GM12878 (cell line): ENCODE measurements around the gene FAM193B. TPM values are rescaled to one million over a fixed set of nuclear protein-coding genes. Genes with fewer than 3 reads are reported as not detected.
A peak's percentile ranks its signal among the peaks of the same experiment; 100 is the strongest.

Experiments used
- ATAC-seq: fragments of 200-7000 bp; cut with Tn5 transposase; 3 replicates; pipeline ENCODE4 v1.9.1; 2020; ENCODE audit warnings: mild to moderate bottlenecking, moderate library complexity
- BruUV-seq: library from RNA; stranded (reverse); fragments of 400-500 nt; replicated peaks from 2 replicates; lab custom pipeline; 2021; lab: Mats Ljungman, UMichigan
- CTCF ChIA-PET: fragments of 300-600 bp; sonication (Branson Sonifier 250); formaldehyde crosslinking; extraction: SDS; loops from one replicate; lab custom pipeline; 2021; ENCODE audit warnings: inconsistent platforms; lab: Yijun Ruan, JAX
- POLR2A ChIA-PET: fragments of 350-600 bp; formaldehyde crosslinking; extraction: SDS; loops from one replicate; lab custom pipeline; 2021; ENCODE audit warnings: inconsistent platforms; lab: Charles Lee
- RAD21 ChIA-PET: fragments of 300-600 bp; sonication (Branson Sonifier 250); formaldehyde crosslinking; loops from one replicate; lab custom pipeline; 2023; ENCODE audit warnings: antibody characterized with exemption; ENCODE audit not compliant: unreplicated experiment; lab: Charles Lee
- SMC1A ChIA-PET: fragments of 300-600 bp; sonication (Branson Sonifier 250); formaldehyde crosslinking; loops from one replicate; lab custom pipeline; 2023; ENCODE audit not compliant: unreplicated experiment, uncharacterized antibody; lab: Charles Lee
- DNase-seq: peaks from one replicate; pipeline ENCODE4 v3.0.0-alpha.2; 2011; ENCODE audit warnings: low read depth, low spot score
- FAIRE-seq: peaks from 3 replicates; lab custom pipeline; 2011; peaks lifted over from hg19 to GRCh38; lab: Jason Lieb, UNC
- H2AFZ ChIP-seq: 2 replicates; pipeline ENCODE4 v1.6.0; 2011; ENCODE audit warnings: low read depth, low read length, control low read depth; ENCODE audit not compliant: control insufficient read depth
- H3K27ac ChIP-seq: 2 replicates; pipeline ENCODE4 v1.5.1; 2011; ENCODE audit warnings: control low read depth; ENCODE audit not compliant: control insufficient read depth, insufficient read depth
- H3K27me3 ChIP-seq, 2 experiments: replicated peaks in 1 of 2; 2 replicates each; pipeline versions ENCODE4 v1.6.0 to v1.6.1; 2011; ENCODE audit warnings: low read length in 1 of 2; ENCODE audit not compliant: control insufficient read depth in 2 of 2, insufficient read depth in 2 of 2
- H3K36me3 ChIP-seq, 2 experiments: 2 replicates each; pipeline ENCODE4 v1.5.1; 2011; ENCODE audit warnings: low read length in 1 of 2; ENCODE audit not compliant: control insufficient read depth in 2 of 2, insufficient read depth in 2 of 2
- H3K4me1 ChIP-seq: 2 replicates; pipeline ENCODE4 v1.6.1; 2011; ENCODE audit warnings: mild to moderate bottlenecking, low read length, moderate library complexity, mixed read lengths; ENCODE audit not compliant: control insufficient read depth, insufficient read depth
- H3K4me2 ChIP-seq: 2 replicates; pipeline ENCODE4 v1.6.0; 2011; ENCODE audit warnings: control low read depth; ENCODE audit not compliant: control insufficient read depth, insufficient read depth
- H3K4me3 ChIP-seq: fragments of 200-600 bp; sonication (generic); 2 replicates; pipeline ENCODE4 v1.5.1; 2016
- H3K79me2 ChIP-seq: 2 replicates; pipeline ENCODE4 v1.6.0; 2011; ENCODE audit warnings: low read length; ENCODE audit not compliant: control insufficient read depth, insufficient read depth
- H3K9ac ChIP-seq: 2 replicates; pipeline ENCODE4 v1.8.0; 2011; ENCODE audit warnings: low read length, control low read depth, mixed read lengths; ENCODE audit not compliant: control insufficient read depth, insufficient read depth
- H3K9me3 ChIP-seq: replicated peaks from 3 replicates; pipeline ENCODE4 v1.5.1; 2011; ENCODE audit warnings: mild to moderate bottlenecking, low read length; ENCODE audit not compliant: control insufficient read depth, insufficient read depth
- H4K20me1 ChIP-seq: 2 replicates; pipeline ENCODE4 v1.6.0; 2011; ENCODE audit not compliant: control insufficient read depth, insufficient read depth
- LARP7 ChIP-seq: fragments of 450-650 bp; IDR thresholded peaks from 2 replicates; pipeline ENCODE4 v1.6.1; 2017; ENCODE audit warnings: mild to moderate bottlenecking
- MXI1 ChIP-seq: fragments of 150-350 bp; IDR thresholded peaks from 2 replicates; pipeline ENCODE4 v1.6.1; 2011; ENCODE audit warnings: low read depth, mild to moderate bottlenecking, inconsistent platforms, low read length, improper control_type of control experiment
- POLR2A ChIP-seq: IDR thresholded peaks from 2 replicates; pipeline ENCODE4 v1.6.1; 2011; ENCODE audit warnings: low read depth, mild to moderate bottlenecking, low read length
- WGBS: methylation state at CpG from one replicate; pipeline ENCODE4 v1.1.6; 2016; ENCODE audit warnings: low lambda C conversion rate; ENCODE audit not compliant: insufficient replicate concordance, insufficient coverage; ENCODE audit errors: missing lambda C conversion rate; 5-methylcytosine and 5-hydroxymethylcytosine counted together
- in situ Hi-C: fragments of 300-500 bp; cut with MboI; formaldehyde crosslinking; loops from 9 replicates; pipeline ENCODE4 v1.14.3; 2018; ENCODE audit warnings: mixed read lengths
- intact Hi-C: fragments of 100-400 bp; cut with micrococcal nuclease; formaldehyde crosslinking; loops from one replicate; pipeline ENCODE4 v1.14.2; 2022; ENCODE audit not compliant: unreplicated experiment
- polyA plus RNA-seq, 11 experiments: library from polyadenylated mRNA; depleted of rRNA in 4 of 11; unstranded in 6 of 11; stranded (reverse) in 5 of 11; fragments of >200 nt; fragmentation: Nextera tagmentation in 4 of 11; fragmentation: Illumina TruSeq in 1 of 11; extraction: Ambion mirVana in 4 of 11; extraction: Trizol in 1 of 11; gene quantifications; 1 replicate in 1 of 11; 2 replicates in 10 of 11; pipeline versions ENCODE4 v1.2.1 to v1.2.3, GENCODE V29; 2011 to 2016; ENCODE audit warnings: inconsistent platforms in 2 of 11, missing spikeins in 2 of 11, low read depth in 1 of 11
- total RNA-seq, 4 experiments: library from RNA; depleted of rRNA in 3 of 4; stranded (reverse); fragments of >200 nt in 3 of 4; fragmentation: Illumina TruSeq in 1 of 4; extraction: Trizol in 1 of 4; gene quantifications; 2 replicates each; pipeline versions ENCODE4 v1.2.1 to v1.2.3, GENCODE V29; 2013 to 2021
- TF ChIP-seq, protein P1 (sequence below): IDR thresholded peaks from 2 replicates; pipeline ENCODE4 v1.6.1; 2011; ENCODE audit warnings: borderline replicate concordance, low read depth, mild to moderate bottlenecking, moderate library complexity, low read length; ENCODE audit not compliant: insufficient read depth, poor library complexity, severe bottlenecking

FAM193B gene
- total and polyA plus RNA-seq, 10 of the 15 experiments (the other 5 are each of a cell fraction or from before 2014, with no cell fraction given) = 3.3 to 47.0 (median 25.1) TPM

GRCh38 chr5:177502886-177503285 lies 51.5 kb downstream of the FAM193B start:
- Histone ChIP-seq H4K20me1 (no peaks in the 10 kb centered on the region), H3K9me3 (no peaks in the 10 kb centered on the region), H3K9ac (no peak overlapping the region), H3K36me3 (peaks cover 7 to 19% of the 10 kb centered on the region in 2 experiments; a peak in 3 of 4 replicates), H3K79me2 (peaks cover 9% of the 10 kb centered on the region), H2AFZ (no peak overlapping the region), H3K4me1 (peaks cover 39% of the 10 kb centered on the region), H3K27ac (peak overlapping the region; percentile 81), H3K4me3 (no peak overlapping the region), H3K27me3 (no peaks in the 10 kb centered on the region; a peak in 1 of 4 replicates), H3K4me2 (peak overlapping the region; percentile 0; the same call in 1 of the 2 replicates)
- ChIA-PET RAD21 (interaction anchor here (0.9 to 4.5 kb wide), 6 partner anchors 16 to 113 kb away, joined by 3 to 40 read pairs (median 12); no protein-coding TSS in a partner anchor), SMC1A (interaction anchor here (1.3 to 3.3 kb wide), 4 partner anchors 13 to 113 kb away, joined by 4 to 23 read pairs (median 10); no protein-coding TSS in a partner anchor), CTCF (interaction anchor here (1.4 to 4.6 kb wide), 13 partner anchors 7 to 389 kb away, joined by 3 to 72 read pairs (median 12); partner anchors contain the start of genes DOK3, F12, MXD3 and PRR7), POLR2A (interaction anchor here (0.6 to 1.9 kb wide), 6 partner anchors 31 to 134 kb away, joined by 3 to 10 read pairs (median 4); no protein-coding TSS in a partner anchor)
- TF ChIP-seq POLR2A (peak; percentile 1; the same call in 1 of the 2 replicates), MXI1 (no peak), LARP7 (0 out of 2 replicates have a peak, but pooled peaks have one; percentile 14)
- TF ChIP-seq, protein P1, sequence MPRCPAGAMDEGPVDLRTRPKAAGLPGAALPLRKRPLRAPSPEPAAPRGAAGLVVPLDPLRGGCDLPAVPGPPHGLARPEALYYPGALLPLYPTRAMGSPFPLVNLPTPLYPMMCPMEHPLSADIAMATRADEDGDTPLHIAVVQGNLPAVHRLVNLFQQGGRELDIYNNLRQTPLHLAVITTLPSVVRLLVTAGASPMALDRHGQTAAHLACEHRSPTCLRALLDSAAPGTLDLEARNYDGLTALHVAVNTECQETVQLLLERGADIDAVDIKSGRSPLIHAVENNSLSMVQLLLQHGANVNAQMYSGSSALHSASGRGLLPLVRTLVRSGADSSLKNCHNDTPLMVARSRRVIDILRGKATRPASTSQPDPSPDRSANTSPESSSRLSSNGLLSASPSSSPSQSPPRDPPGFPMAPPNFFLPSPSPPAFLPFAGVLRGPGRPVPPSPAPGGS = peak; percentile 11
- FAIRE-seq = no peak
- DNase-seq = no peak
- whole genome bisulfite sequencing = 87% methylated on average over 16 of the region's 16 CpGs
- intact Hi-C loops (loop anchor here (5.0 to 10.0 kb wide), 2 partner anchors 191 to 388 kb away; partner anchors contain the start of gene MXD3), in situ Hi-C loops (no loop called here)
- BruUV-seq = no TSS peak
- no peak for ATAC-seq
